HepG2 (cell line): ENCODE measurements around the gene GTF2B. TPM values are rescaled to one million over a fixed set of nuclear protein-coding genes. Genes with fewer than 3 reads are reported as not detected.
A peak's percentile ranks its signal among the peaks of the same experiment; 100 is the strongest.

Source experiments
- CSRNP2 ChIP-seq: sonication (generic); formaldehyde crosslinking; conservative IDR thresholded peaks from 2 replicates; pipeline ENCODE4 v1.8.0; 2022; ENCODE audit warnings: low read depth, missing genetic modification reagents
- EZH2 ChIP-seq: conservative IDR thresholded peaks from 2 replicates; pipeline ENCODE4 v1.6.1; 2012; ENCODE audit warnings: mild to moderate bottlenecking, low read depth, low read length, moderate library complexity
- FIP1L1 ChIP-seq: fragments of 200-400 bp; formaldehyde crosslinking; IDR thresholded peaks from 2 replicates; pipeline ENCODE4 v1.6.1; 2018; ENCODE audit warnings: low read depth, mild to moderate bottlenecking, low read length, moderate library complexity, borderline replicate concordance; ENCODE audit not compliant: insufficient read depth
- FOXO4 ChIP-seq: sonication (generic); formaldehyde crosslinking; conservative IDR thresholded peaks from 2 replicates; pipeline ENCODE4 v1.8.1; 2023; ENCODE audit warnings: missing genetic modification reagents
- HCFC1 ChIP-seq: fragments of 150-350 bp; IDR thresholded peaks from 2 replicates; pipeline ENCODE4 v1.6.1; 2014; ENCODE audit warnings: low read depth, low read length
- KAT8 ChIP-seq: IDR thresholded peaks from 2 replicates; pipeline ENCODE4 v1.6.1; 2016; ENCODE audit warnings: missing genetic modification reagents, missing compliant biosample characterization
- MEF2D ChIP-seq: sonication (generic); formaldehyde crosslinking; IDR thresholded peaks from 2 replicates; pipeline ENCODE4 v1.5.1; 2020; ENCODE audit warnings: mild to moderate bottlenecking, missing genetic modification reagents
- MNT ChIP-seq: fragments of 450-650 bp; IDR thresholded peaks from 2 replicates; pipeline ENCODE4 v1.6.1; 2016
- PHF5A ChIP-seq: IDR thresholded peaks from one replicate; pipeline ENCODE4 v1.6.1; 2018; ENCODE audit warnings: low read depth, missing genetic modification reagents; ENCODE audit not compliant: unreplicated experiment
- SCMH1 ChIP-seq: sonication (generic); formaldehyde crosslinking; IDR thresholded peaks from 2 replicates; pipeline ENCODE4 v1.9.0; 2021; ENCODE audit warnings: missing genetic modification reagents, mild to moderate bottlenecking, borderline replicate concordance
- SIX4 ChIP-seq: sonication (generic); formaldehyde crosslinking; IDR thresholded peaks from 2 replicates; pipeline ENCODE4 v1.4.0; 2020; ENCODE audit warnings: missing genetic modification reagents
- TFDP1 ChIP-seq: IDR thresholded peaks from 2 replicates; pipeline ENCODE4 v1.6.1; 2016; ENCODE audit warnings: missing compliant biosample characterization, missing genetic modification reagents, borderline replicate concordance
- TRIM24 ChIP-seq: sonication (generic); formaldehyde crosslinking; IDR thresholded peaks from 2 replicates; pipeline ENCODE4 v1.8.0; 2022; ENCODE audit warnings: mild to moderate bottlenecking, missing genetic modification reagents
- XRCC5 ChIP-seq: fragments of 200-400 bp; formaldehyde crosslinking; optimal IDR thresholded peaks from 2 replicates; pipeline ENCODE3; 2017; ENCODE audit warnings: mild to moderate bottlenecking, low read length
- ZNF20 ChIP-seq: sonication (generic); formaldehyde crosslinking; IDR thresholded peaks from 2 replicates; pipeline ENCODE4 v1.4.0; 2020; ENCODE audit warnings: mild to moderate bottlenecking, moderate library complexity, missing genetic modification reagents
- ZNF253 ChIP-seq: sonication (generic); formaldehyde crosslinking; IDR thresholded peaks from 2 replicates; pipeline ENCODE4 v1.8.0; 2022; ENCODE audit warnings: mild to moderate bottlenecking, missing genetic modification reagents, borderline replicate concordance
- ZNF530 ChIP-seq: sonication (generic); formaldehyde crosslinking; IDR thresholded peaks from 2 replicates; pipeline ENCODE4 v1.5.0; 2020; ENCODE audit warnings: low read depth, mild to moderate bottlenecking, missing genetic modification reagents
- ZNF609 ChIP-seq: sonication (generic); formaldehyde crosslinking; IDR thresholded peaks from 2 replicates; pipeline ENCODE4 v1.4.0; 2020; ENCODE audit warnings: mild to moderate bottlenecking, missing genetic modification reagents, borderline replicate concordance
- ZNF790 ChIP-seq: sonication (generic); formaldehyde crosslinking; IDR thresholded peaks from 2 replicates; pipeline ENCODE4 v1.8.0; 2022; ENCODE audit warnings: missing genetic modification reagents, mild to moderate bottlenecking, borderline replicate concordance
- polyA plus RNA-seq, 8 experiments: library from polyadenylated mRNA; depleted of rRNA in 3 of 8; stranded (reverse) in 7 of 8; unstranded in 1 of 8; fragments of >200 nt; fragmentation: Illumina TruSeq in 4 of 8; extraction: Trizol in 4 of 8; gene quantifications; 2 replicates each; pipeline versions ENCODE4 v1.2.1 to v1.2.3, GENCODE V29; 2011 to 2016; ENCODE audit warnings: low read depth in 4 of 8, missing spikeins in 1 of 8, mixed read lengths in 1 of 8; ENCODE audit not compliant: insufficient read depth in 1 of 8
- total RNA-seq, 5 experiments: library from RNA; depleted of rRNA; stranded (reverse); fragments of >200 nt; fragmentation: Illumina TruSeq; extraction: Trizol; gene quantifications; 2 replicates each; pipeline ENCODE4 v1.2.3, GENCODE V29; 2016; ENCODE audit warnings: low read depth in 1 of 5

GTF2B gene
- total and polyA plus RNA-seq, 2 of the 13 experiments (the other 11 are each of a cell fraction or from before 2014, with no cell fraction given): 31.5 to 43.4 TPM

GRCh38 chr1:88935522-88936222, 44.3 kb upstream of the GTF2B start (continued):
- TF ChIP-seq ZNF253 (no peak), HCFC1 (no peak), ZNF790 (CRISPR knock-in tag) (no peak), FIP1L1 (no peak), TFDP1 (CRISPR knock-in tag) (no peak), SCMH1 (CRISPR knock-in tag) (no peak), TRIM24 (CRISPR knock-in tag) (no peak), SIX4 (CRISPR knock-in tag) (peak; percentile 89), PHF5A (CRISPR knock-in tag) (no peak), ZNF530 (CRISPR knock-in tag) (no peak), MNT (no peak), EZH2 (no peak), ZNF609 (CRISPR knock-in tag) (no peak), KAT8 (CRISPR knock-in tag) (no peak), MEF2D (CRISPR knock-in tag) (no peak), CSRNP2 (CRISPR knock-in tag) (no peak), ZNF20 (CRISPR knock-in tag) (no peak), XRCC5 (no peak), FOXO4 (no peak)
